Activated naive CD8-positive, alpha-beta T cell (primary cell): ENCODE data around the gene ARFGEF3.
"Not testable (repeated sequence)": the region's sequence is repeated elsewhere in the genome, so short reads cannot be mapped to it uniquely, and the experiment has no call there.

ENCODE experiments used
- H3K27ac Mint-ChIP-seq: one replicate; pipeline ENCODE4 v1.8.0; 2021; ENCODE audit warnings: mixed read lengths
- H3K27me3 Mint-ChIP-seq: one replicate; pipeline ENCODE4 v1.8.0; 2021; ENCODE audit warnings: mixed read lengths
- H3K36me3 Mint-ChIP-seq: one replicate; pipeline ENCODE4 v1.8.0; 2021; ENCODE audit warnings: mixed read lengths
- H3K4me1 Mint-ChIP-seq: one replicate; pipeline ENCODE4 v1.8.0; 2021; ENCODE audit warnings: low read depth, mixed read lengths
- H3K4me3 Mint-ChIP-seq: one replicate; pipeline ENCODE4 v1.8.0; 2021; ENCODE audit warnings: mild to moderate bottlenecking, mixed read lengths
- H3K9me3 Mint-ChIP-seq: one replicate; pipeline ENCODE4 v1.8.0; 2021; ENCODE audit warnings: low read depth, mixed read lengths

ARFGEF3 gene

GRCh38 chr6:138161338-138162110 lies at the start of gene ARFGEF3:
Gene ARFGEF3 (plus strand): TSS chr6:138161939. CDS start chr6:138162087, 148 bp downstream.
- no peaks in the 10 kb centered on the region for H3K9me3 Mint-ChIP-seq
- no peaks in the 10 kb centered on the region for H3K36me3 Mint-ChIP-seq
- peaks cover 50% of the 10 kb centered on the region for H3K27me3 Mint-ChIP-seq
- H3K4me1 Mint-ChIP-seq, result peaks cover 10% of the 10 kb centered on the region
- H3K27ac Mint-ChIP-seq, result peak within 1 kb of the TSS; percentile 11
- peak within 1 kb of the TSS; percentile 84 for H3K4me3 Mint-ChIP-seq

GRCh38 chr6:138113588-138114210 lies 48.0 kb upstream of the ARFGEF3 start:
- Mint-ChIP-seq H3K4me1 (peaks cover 11% of the 10 kb centered on the region), H3K36me3 (no peaks in the 10 kb centered on the region), H3K27me3 (peaks cover 17% of the 10 kb centered on the region), H3K4me3 (no peak overlapping the region), H3K9me3 (no peaks in the 10 kb centered on the region), H3K27ac (no peak overlapping the region)

DNA sequence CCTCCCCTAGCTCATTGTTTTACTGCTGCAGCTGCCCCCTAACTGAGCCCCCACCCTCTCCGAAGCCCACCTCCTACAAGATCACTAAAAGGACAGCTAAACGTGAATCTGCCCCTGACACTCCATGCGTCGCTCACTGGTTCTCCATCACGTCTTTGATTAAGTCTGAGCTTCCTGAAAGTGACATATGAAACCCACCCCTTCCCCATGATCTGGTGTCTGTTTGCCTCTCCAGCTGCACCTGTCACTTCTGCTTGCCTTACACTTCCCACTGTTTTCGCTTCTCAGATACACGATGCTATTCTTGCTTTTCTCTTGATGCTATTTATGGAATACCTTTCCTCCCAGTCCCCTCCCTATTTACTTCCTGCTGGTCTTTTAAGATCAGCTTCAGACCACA lies 46.5 kb upstream of the ARFGEF3 start:
- Mint-ChIP-seq H3K36me3 (no peaks in the 10 kb centered on the region), H3K27me3 (peaks cover 16% of the 10 kb centered on the region), H3K9me3 (no peaks in the 10 kb centered on the region), H3K27ac (no peak overlapping the region), H3K4me3 (no peak overlapping the region), H3K4me1 (peaks cover 6% of the 10 kb centered on the region)

DNA sequence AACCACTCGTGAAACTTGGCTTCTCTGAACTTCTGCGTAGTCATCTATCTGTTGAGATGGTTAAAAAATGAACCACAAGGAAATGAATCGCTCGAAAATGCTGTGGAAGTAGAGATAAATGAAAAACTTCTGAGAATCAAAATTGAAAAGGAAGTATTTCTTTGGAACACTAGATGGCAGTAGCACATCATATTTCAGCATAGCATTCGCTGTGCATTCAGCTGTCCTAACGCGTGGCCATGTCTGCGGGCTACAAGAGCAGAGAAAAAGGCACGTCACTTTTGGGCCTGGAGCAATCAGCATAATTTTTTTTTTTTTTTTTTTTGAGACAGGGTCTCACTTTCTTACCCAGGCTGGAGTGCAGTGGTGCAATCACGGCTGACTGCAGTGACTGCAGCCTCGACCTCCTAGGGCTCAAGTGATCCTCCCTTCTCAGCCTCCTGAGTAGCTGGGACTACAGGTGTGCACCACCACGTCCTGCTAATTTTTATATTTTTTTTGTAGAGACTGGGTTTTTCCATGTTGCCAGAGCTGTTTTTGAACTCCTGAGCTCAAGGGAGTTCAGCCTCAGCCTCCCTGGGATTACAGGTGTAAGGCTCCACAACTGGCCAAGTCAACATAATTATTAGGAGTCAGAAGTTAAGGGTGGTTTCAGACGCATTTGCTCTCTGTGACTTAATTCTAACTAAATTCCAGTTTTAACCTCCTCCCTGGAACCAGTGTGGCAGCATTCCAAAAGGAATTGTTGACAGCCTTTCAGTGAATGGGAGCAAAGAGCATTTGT lies 45.7 kb upstream of the ARFGEF3 start:
- H3K27me3 Mint-ChIP-seq, result peaks cover 16% of the 10 kb centered on the region

DNA sequence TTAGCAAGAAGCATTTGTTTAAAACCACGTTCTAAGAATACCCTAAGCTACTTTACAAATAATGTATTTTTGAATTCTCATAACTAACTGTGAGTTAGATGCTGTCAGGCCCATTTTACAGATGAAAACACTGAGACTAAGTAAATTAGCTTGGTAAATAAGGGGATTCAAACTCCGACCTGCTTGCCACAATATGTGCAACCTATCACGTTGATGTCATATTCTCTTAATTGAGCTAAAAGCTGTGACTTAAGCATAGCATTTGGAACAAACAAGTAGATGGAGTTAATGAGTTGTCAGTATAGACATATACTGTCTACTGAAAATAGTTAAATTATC lies 45.1 kb upstream of the ARFGEF3 start:
- no peaks in the 10 kb centered on the region for H3K36me3 Mint-ChIP-seq
- H3K9me3 Mint-ChIP-seq, result no peaks in the 10 kb centered on the region
- H3K4me3 Mint-ChIP-seq, result no peak overlapping the region
- no peak overlapping the region for H3K27ac Mint-ChIP-seq
- H3K27me3 Mint-ChIP-seq, result peaks cover 15% of the 10 kb centered on the region
- peaks cover 6% of the 10 kb centered on the region for H3K4me1 Mint-ChIP-seq

More for the DNA sequence above, 45.7 kb upstream of the ARFGEF3 start:
- no peak overlapping the region for H3K27ac Mint-ChIP-seq
- no peaks in the 10 kb centered on the region for H3K9me3 Mint-ChIP-seq
- H3K36me3 Mint-ChIP-seq, result no peaks in the 10 kb centered on the region
- no peak overlapping the region for H3K4me3 Mint-ChIP-seq
- peaks cover 6% of the 10 kb centered on the region for H3K4me1 Mint-ChIP-seq

DNA sequence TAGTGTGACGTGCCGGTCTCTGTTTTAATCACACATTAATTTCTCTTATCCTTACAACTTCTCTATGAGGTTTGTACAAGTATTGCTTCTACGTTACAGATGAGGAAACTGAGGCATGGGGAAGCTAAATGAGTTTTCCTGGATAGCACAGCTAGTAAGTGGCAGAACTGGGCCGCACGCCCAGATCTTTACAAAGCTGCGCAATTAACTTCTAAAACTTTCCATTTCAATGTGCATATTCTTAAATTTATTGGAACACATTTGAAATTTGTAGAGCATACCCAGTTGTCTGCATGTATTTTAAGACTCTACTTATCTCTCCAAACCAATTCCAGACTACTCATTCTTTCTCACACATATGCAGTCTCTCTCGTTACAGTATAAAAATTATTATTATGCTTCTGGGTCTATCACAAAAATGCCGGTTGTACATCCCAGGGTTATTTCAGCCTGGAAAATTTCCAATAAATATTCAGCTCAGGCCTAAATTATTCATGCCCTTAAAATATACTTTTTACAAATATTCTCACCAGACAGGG lies 44.3 kb upstream of the ARFGEF3 start:
- Mint-ChIP-seq H3K36me3 (no peaks in the 10 kb centered on the region), H3K27ac (no peak overlapping the region), H3K9me3 (no peaks in the 10 kb centered on the region), H3K27me3 (peaks cover 18% of the 10 kb centered on the region), H3K4me3 (no peak overlapping the region), H3K4me1 (peaks cover 6% of the 10 kb centered on the region)

DNA sequence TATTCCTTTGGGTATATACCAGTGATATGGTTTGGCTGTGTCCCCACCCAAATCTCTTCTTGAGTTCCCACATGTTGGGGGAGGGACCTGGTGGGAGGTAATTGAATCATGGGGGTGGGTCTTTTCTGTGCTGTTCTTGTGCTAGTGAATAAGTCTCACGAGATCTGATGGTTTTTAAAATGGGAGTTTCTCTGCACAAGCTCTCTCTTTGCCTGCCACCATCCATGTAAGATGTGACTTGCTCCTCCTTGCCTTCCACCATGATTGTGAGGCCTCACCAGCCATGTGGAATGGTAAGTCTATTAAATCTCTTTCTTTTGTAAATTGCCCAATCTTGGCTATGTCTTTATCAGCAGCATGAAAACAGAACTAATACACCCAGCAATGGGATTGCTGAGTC lies 42.5 kb upstream of the ARFGEF3 start:
- not testable (repeated sequence) for H3K27ac Mint-ChIP-seq, H3K4me3 Mint-ChIP-seq, H3K9me3 Mint-ChIP-seq, H3K36me3 Mint-ChIP-seq, H3K4me1 Mint-ChIP-seq
- H3K27me3 Mint-ChIP-seq, result peaks cover 18% of the 10 kb centered on the region

- Mint-ChIP-seq H3K9me3 (no peaks in the 10 kb centered on the region), H3K4me3 (no peak overlapping the region), H3K36me3 (peaks cover 7% of the 10 kb centered on the region), H3K4me1 (peaks cover 6% of the 10 kb centered on the region), H3K27ac (no peak overlapping the region), H3K27me3 (peaks cover 16% of the 10 kb centered on the region)
Measured at GRCh38 chr6:138119976-138120375, 41.8 kb upstream of the ARFGEF3 start.

DNA sequence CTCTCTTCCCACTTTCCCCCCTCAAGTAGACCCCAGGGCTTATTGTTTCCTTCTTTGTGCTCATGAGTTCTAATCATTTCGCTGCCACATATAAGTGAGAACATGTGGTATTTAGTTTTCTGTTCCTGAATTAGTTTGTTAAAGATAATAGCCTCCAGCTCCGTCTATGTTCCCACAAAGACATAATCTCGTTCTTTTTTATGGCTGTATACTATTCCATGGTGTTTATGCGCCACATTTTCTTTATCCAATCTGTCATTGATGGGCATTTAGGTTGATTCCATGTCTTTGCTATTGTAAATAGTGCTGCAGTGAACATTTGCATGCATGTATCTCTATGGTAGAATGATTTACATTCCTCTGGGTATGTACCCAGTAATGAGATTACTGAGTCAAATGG lies 37.6 kb upstream of the ARFGEF3 start:
- no peaks in the 10 kb centered on the region for H3K4me1 Mint-ChIP-seq
- no peak overlapping the region for H3K4me3 Mint-ChIP-seq
- peaks cover 7% of the 10 kb centered on the region for H3K36me3 Mint-ChIP-seq
- no peaks in the 10 kb centered on the region for H3K9me3 Mint-ChIP-seq
- H3K27ac Mint-ChIP-seq, result no peak overlapping the region
- peaks cover 9% of the 10 kb centered on the region for H3K27me3 Mint-ChIP-seq

DNA sequence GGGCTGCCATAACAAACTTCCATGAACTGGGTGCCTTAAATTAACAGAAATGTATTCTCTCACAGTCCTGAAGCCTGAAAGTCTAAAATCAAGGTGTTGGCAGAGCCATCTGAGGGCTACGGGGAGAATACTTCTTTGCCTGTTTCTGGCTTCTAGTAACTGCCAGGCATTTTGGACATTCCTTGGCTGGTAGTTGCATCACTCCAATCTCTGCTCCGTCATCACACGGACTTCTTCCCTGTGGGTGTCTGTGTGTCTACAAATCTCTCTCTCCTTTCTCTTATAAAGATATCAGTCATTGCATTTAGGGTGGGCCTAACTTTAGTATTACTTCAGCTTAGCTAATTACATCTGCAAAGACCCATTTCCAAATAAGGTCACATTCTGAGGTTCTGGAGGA lies 33.6 kb upstream of the ARFGEF3 start:
- H3K4me3 Mint-ChIP-seq, result no peak overlapping the region
- H3K27ac Mint-ChIP-seq, result no peak overlapping the region
- H3K9me3 Mint-ChIP-seq, result no peaks in the 10 kb centered on the region
- peaks cover 4% of the 10 kb centered on the region for H3K27me3 Mint-ChIP-seq
- H3K36me3 Mint-ChIP-seq, result peaks cover 7% of the 10 kb centered on the region
- H3K4me1 Mint-ChIP-seq, result no peaks in the 10 kb centered on the region

- Mint-ChIP-seq H3K4me3 (no peak overlapping the region), H3K27me3 (peaks cover 8% of the 10 kb centered on the region), H3K4me1 (no peaks in the 10 kb centered on the region), H3K9me3 (no peaks in the 10 kb centered on the region), H3K36me3 (peaks cover 4% of the 10 kb centered on the region), H3K27ac (no peak overlapping the region)
Measured at GRCh38 chr6:138129190-138129589, 32.5 kb upstream of the ARFGEF3 start.

- no peak overlapping the region for H3K27ac Mint-ChIP-seq
- peaks cover 12% of the 10 kb centered on the region for H3K27me3 Mint-ChIP-seq
- H3K4me3 Mint-ChIP-seq, result no peak overlapping the region
- H3K9me3 Mint-ChIP-seq, result no peaks in the 10 kb centered on the region
- H3K36me3 Mint-ChIP-seq, result no peaks in the 10 kb centered on the region
- no peaks in the 10 kb centered on the region for H3K4me1 Mint-ChIP-seq
Measured at GRCh38 chr6:138142806-138143205, 18.9 kb upstream of the ARFGEF3 start.

- Mint-ChIP-seq H3K4me1 (no peaks in the 10 kb centered on the region), H3K27me3 (peaks cover 8% of the 10 kb centered on the region), H3K9me3 (no peaks in the 10 kb centered on the region), H3K36me3 (no peaks in the 10 kb centered on the region), H3K27ac (no peak overlapping the region), H3K4me3 (no peak overlapping the region)
Measured at GRCh38 chr6:138145402-138145801, 16.3 kb upstream of the ARFGEF3 start.

GRCh38 chr6:138146544-138146943 lies 15.2 kb upstream of the ARFGEF3 start:
- Mint-ChIP-seq H3K9me3 (no peaks in the 10 kb centered on the region), H3K4me3 (no peak overlapping the region), H3K27me3 (peaks cover 13% of the 10 kb centered on the region), H3K27ac (no peak overlapping the region), H3K4me1 (no peaks in the 10 kb centered on the region), H3K36me3 (no peaks in the 10 kb centered on the region)

DNA sequence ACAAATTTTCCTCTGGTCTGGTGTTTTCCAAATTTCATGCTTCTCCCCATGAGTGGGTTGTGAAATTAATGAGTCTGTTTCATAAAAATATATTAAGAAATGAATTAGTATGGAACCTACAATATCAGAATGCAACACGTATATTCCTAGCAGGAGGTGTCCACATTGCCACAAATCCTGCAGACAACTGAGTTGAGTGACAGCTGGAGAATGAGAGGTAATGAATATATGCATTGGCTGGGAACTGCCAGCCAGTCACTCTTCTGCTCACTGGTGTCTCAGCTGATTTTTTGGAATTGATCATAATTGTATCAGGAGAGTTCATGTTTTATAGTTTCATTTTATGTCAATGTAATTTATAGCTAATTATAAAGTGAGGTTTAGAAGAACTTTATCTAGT lies 6.3 kb upstream of the ARFGEF3 start:
- peaks cover 7% of the 10 kb centered on the region for H3K9me3 Mint-ChIP-seq
- H3K27me3 Mint-ChIP-seq, result peaks cover 34% of the 10 kb centered on the region
- no peaks in the 10 kb centered on the region for H3K4me1 Mint-ChIP-seq
- no peak overlapping the region for H3K4me3 Mint-ChIP-seq
- H3K27ac Mint-ChIP-seq, result no peak overlapping the region
- H3K36me3 Mint-ChIP-seq, result no peaks in the 10 kb centered on the region
